Naive thymus-derived CD4-positive, alpha-beta T cell (primary cell): ENCODE measurements around the gene LDLRAD4. TPM values are rescaled to one million over a fixed set of nuclear protein-coding genes. Genes with fewer than 3 reads are reported as not detected.
A peak's percentile ranks its signal among the peaks of the same experiment; 100 is the strongest.

Source experiments
- ATAC-seq: fragments of 150-1000 bp; cut with Tn5 transposase; 2 replicates; pipeline ENCODE4 v1.10.0; 2021; ENCODE audit warnings: mild to moderate bottlenecking, moderate library complexity
- CTCF ChIA-PET: fragments of 350-600 bp; sonication (Branson Sonifier 250); formaldehyde crosslinking; loops from one replicate; lab custom pipeline; 2021; ENCODE audit warnings: antibody characterized with exemption; lab: Charles Lee
- POLR2A ChIA-PET: fragments of 350-600 bp; sonication (Branson Sonifier 250); formaldehyde crosslinking; loops from one replicate; lab custom pipeline; 2021; ENCODE audit warnings: antibody characterized with exemption, inconsistent platforms; lab: Charles Lee
- DNase-seq, 9 donors: peaks; one replicate each; pipeline versions ENCODE4 v3.0.0 to v3.0.0-alpha.2; 2020 to 2022; ENCODE audit warnings: mixed read lengths in 1 of 9
- H3K27ac ChIP-seq: one replicate; pipeline ENCODE4 v1.7.0; 2013; ENCODE audit warnings: mild to moderate bottlenecking, low read depth, low read length, moderate library complexity
- H3K27me3 ChIP-seq, 2 donors: one replicate each; pipeline ENCODE4 v1.7.0; 2013; ENCODE audit warnings: low read length in 2 of 2, mild to moderate bottlenecking in 2 of 2, moderate library complexity in 2 of 2; ENCODE audit not compliant: control insufficient read depth in 2 of 2, insufficient read depth in 2 of 2
- H3K36me3 ChIP-seq, 3 experiments: 1 replicate in 2 of 3; 2 replicates in 1 of 3; pipeline ENCODE4 v1.7.0; 2013; ENCODE audit warnings: low read length in 3 of 3, mild to moderate bottlenecking in 3 of 3, moderate library complexity in 1 of 3; ENCODE audit not compliant: insufficient read depth in 3 of 3, control insufficient read depth in 2 of 3
- H3K4me1 ChIP-seq, 2 donors: one replicate each; pipeline ENCODE4 v1.7.0; 2013; ENCODE audit warnings: low read length in 2 of 2, mild to moderate bottlenecking in 2 of 2, moderate library complexity in 1 of 2; ENCODE audit not compliant: control insufficient read depth in 2 of 2, insufficient read depth in 2 of 2
- H3K4me3 ChIP-seq: 2 replicates; pipeline ENCODE4 v1.7.0; 2013; ENCODE audit warnings: mild to moderate bottlenecking, low read length
- H3K9me3 ChIP-seq, 3 experiments: 1 replicate in 2 of 3; 2 replicates in 1 of 3; pipeline ENCODE4 v1.7.0; 2013; ENCODE audit warnings: low read length in 3 of 3; ENCODE audit not compliant: control insufficient read depth in 2 of 3
- H3K27ac Mint-ChIP-seq, 9 donors: one replicate each; pipeline ENCODE4 v1.8.0; 2020 to 2022; ENCODE audit warnings: mixed read lengths in 9 of 9, mild to moderate bottlenecking in 8 of 9, moderate library complexity in 5 of 9, inconsistent platforms in 2 of 9
- H3K27me3 Mint-ChIP-seq, 5 donors: one replicate each; pipeline ENCODE4 v1.8.0; 2021 to 2022; ENCODE audit warnings: mixed read lengths in 5 of 5, mild to moderate bottlenecking in 1 of 5
- H3K36me3 Mint-ChIP-seq, 5 donors: one replicate each; pipeline ENCODE4 v1.8.0; 2020 to 2022; ENCODE audit warnings: mixed read lengths in 5 of 5, mild to moderate bottlenecking in 3 of 5, inconsistent platforms in 1 of 5
- H3K4me1 Mint-ChIP-seq, 7 donors: one replicate each; pipeline ENCODE4 v1.8.0; 2020 to 2022; ENCODE audit warnings: mixed read lengths in 7 of 7, mild to moderate bottlenecking in 3 of 7, inconsistent platforms in 1 of 7
- H3K4me3 Mint-ChIP-seq, 10 donors: one replicate each; pipeline ENCODE4 v1.8.0; 2020 to 2022; ENCODE audit warnings: mild to moderate bottlenecking in 10 of 10, mixed read lengths in 10 of 10, moderate library complexity in 6 of 10, inconsistent platforms in 2 of 10
- H3K9me3 Mint-ChIP-seq, 11 donors: one replicate each; pipeline ENCODE4 v1.8.0; 2020 to 2022; ENCODE audit warnings: mixed read lengths in 11 of 11, mild to moderate bottlenecking in 4 of 11, inconsistent platforms in 1 of 11, moderate library complexity in 1 of 11
- intact Hi-C, 2 donors: fragments of 100-400 bp; cut with micrococcal nuclease; formaldehyde crosslinking; loops; one replicate each; pipeline ENCODE4 v1.15.1; 2023
- polyA plus RNA-seq, 2 donors: library from polyadenylated mRNA; unstranded; fragments of 300-500 nt; fragmentation: Illumina TruSeq; gene quantifications; one replicate each; pipeline ENCODE4 v1.2.3, GENCODE V29; 2021
- total RNA-seq, 6 experiments: library from RNA in 5 of 6; stranded (reverse) in 5 of 6; gene quantifications; 1 replicate in 5 of 6; 2 replicates in 1 of 6; pipeline ENCODE4 v1.2.3 and lab custom pipeline; 2021 to 2026

The LDLRAD4 gene
- total and polyA plus RNA-seq, 7 experiments from 2014 or later: 13.0 to 84.3 (median 53.7) TPM

GRCh38 chr18:13623871-13624270 lies 405.3 kb downstream of the LDLRAD4 start:
- Histone ChIP-seq H3K36me3 (peaks cover 0 to 31% (median 0%) of the 10 kb centered on the region in 3 experiments), H3K4me3 (no peak overlapping the region), H3K27ac (no peak overlapping the region), H3K4me1 (no peaks in the 10 kb centered on the region), H3K27me3 (no peaks in the 10 kb centered on the region), H3K9me3 (no peaks in the 10 kb centered on the region)
- Mint-ChIP-seq H3K4me1 (peaks cover 5 to 19% (median 15%) of the 10 kb centered on the region in 7 donors), H3K36me3 (peaks cover 0 to 33% (median 4%) of the 10 kb centered on the region in 5 donors), H3K4me3 (no peak overlapping the region), H3K27ac (peak overlapping the region in 1 of 9 donors; percentile 32), H3K9me3 (no peaks in the 10 kb centered on the region), H3K27me3 (no peaks in the 10 kb centered on the region)
- DNase-seq (no peak), ATAC-seq (no peak)
- POLR2A ChIA-PET: no interaction called here
- intact Hi-C loops: no loop called here
- CTCF ChIA-PET: no interaction called here

DNA sequence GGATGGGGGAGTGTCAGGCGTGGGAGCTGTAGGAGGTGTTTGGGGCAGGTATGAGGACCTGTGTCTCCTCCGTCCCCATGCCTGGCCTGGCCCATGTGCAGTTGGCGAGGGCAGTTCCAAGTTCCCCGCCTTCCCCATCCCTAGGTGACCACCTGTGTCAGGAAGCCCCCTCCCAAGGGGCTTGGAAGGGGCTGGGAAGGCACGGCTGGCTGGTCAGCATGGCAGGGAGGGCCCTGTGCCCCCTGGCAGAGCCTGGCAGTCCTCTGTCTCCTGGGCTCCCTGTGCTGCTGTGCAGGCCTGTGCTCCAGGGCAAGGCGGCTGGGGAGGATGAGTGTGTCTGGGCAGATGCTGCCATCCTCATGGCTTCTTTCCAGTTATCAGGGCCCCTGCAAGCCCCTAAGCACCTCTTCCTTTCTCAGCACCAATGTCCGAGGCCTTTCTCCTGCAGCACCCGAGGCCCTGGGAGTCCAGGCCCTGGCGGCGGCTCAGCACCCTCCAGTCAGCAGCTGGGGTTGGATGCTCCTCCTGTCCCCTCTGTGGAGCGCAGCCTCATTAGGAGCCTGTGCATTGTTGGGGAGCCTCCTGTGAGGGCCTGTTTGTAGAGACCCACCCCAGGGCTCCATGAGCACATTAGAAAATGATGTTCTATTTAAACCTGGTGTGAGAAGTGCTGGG lies 406.1 kb downstream of the LDLRAD4 start:
- Histone ChIP-seq H3K4me1 (no peaks in the 10 kb centered on the region), H3K27ac (no peak overlapping the region), H3K36me3 (peaks cover 0 to 31% (median 0%) of the 10 kb centered on the region in 3 experiments), H3K9me3 (no peaks in the 10 kb centered on the region), H3K27me3 (no peaks in the 10 kb centered on the region), H3K4me3 (no peak overlapping the region)
- peak overlapping the region in 1 of 9 donors; percentile 74 for H3K27ac Mint-ChIP-seq
- H3K9me3 Mint-ChIP-seq: no peaks in the 10 kb centered on the region
- no peaks in the 10 kb centered on the region for H3K27me3 Mint-ChIP-seq
- no peak for ATAC-seq
- no peak for DNase-seq
- POLR2A ChIA-PET: no interaction called here
- no peak overlapping the region for H3K4me3 Mint-ChIP-seq
- H3K36me3 Mint-ChIP-seq: peaks cover 0 to 33% (median 4%) of the 10 kb centered on the region in 5 donors
- intact Hi-C loops: no loop called here
- CTCF ChIA-PET: no interaction called here
- H3K4me1 Mint-ChIP-seq: peaks cover 5 to 23% (median 15%) of the 10 kb centered on the region in 7 donors

GRCh38 chr18:13625355-13625754 lies 406.8 kb downstream of the LDLRAD4 start:
- POLR2A ChIA-PET: no interaction called here
- intact Hi-C loops: no loop called here

DNA sequence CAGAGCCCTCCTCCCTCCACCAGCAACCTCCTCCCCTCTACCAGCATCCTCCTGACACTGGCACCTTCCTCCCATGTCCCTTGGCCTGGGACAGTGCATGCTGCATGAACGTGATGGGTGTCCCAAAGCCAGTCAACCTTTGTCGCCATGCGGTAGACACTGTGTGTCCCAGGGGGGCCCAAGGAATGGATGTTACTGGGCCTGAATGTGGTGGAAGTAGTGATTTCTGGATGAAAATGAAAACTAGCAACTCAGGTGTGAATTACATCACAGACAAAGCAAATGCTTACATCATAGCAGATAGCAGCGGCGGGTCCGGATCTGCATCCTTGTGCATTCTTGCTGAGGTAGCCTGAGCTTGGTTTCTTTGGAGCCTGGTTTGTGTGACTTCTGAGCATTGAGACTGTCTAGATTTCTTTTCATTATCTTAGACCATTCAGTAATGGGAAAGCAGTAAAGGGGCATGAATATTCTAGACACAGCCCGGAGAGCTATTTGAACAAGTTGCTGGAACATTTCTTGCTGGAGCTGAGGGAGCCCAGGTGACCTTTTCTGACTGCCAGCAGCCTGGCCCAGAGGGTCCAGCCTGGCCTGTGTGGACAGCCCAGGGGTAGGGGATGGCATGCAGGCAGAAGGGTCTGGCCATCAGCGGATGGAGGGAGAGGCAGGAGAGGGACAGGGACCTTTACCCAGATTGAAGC lies 407.4 kb downstream of the LDLRAD4 start:
- Mint-ChIP-seq H3K36me3 (peaks cover 0 to 35% (median 7%) of the 10 kb centered on the region in 5 donors), H3K27me3 (no peaks in the 10 kb centered on the region), H3K4me3 (no peak overlapping the region), H3K9me3 (no peaks in the 10 kb centered on the region), H3K27ac (peak overlapping the region in 3 of 9 donors; percentile 11 to 78 (median 44)), H3K4me1 (peaks cover 5 to 28% (median 17%) of the 10 kb centered on the region in 7 donors)
- no peaks in the 10 kb centered on the region for H3K27me3 ChIP-seq
- DNase-seq (no peak), ATAC-seq (no peak)
- H3K36me3 ChIP-seq: peaks cover 0 to 28% (median 0%) of the 10 kb centered on the region in 3 experiments
- H3K27ac ChIP-seq: no peak overlapping the region
- intact Hi-C loops: no loop called here
- H3K4me1 ChIP-seq: no peaks in the 10 kb centered on the region
- ChIA-PET POLR2A (no interaction called here), CTCF (no interaction called here)
- H3K4me3 ChIP-seq: no peak overlapping the region
- no peaks in the 10 kb centered on the region for H3K9me3 ChIP-seq

More at GRCh38 chr18:13625355-13625754, 406.8 kb downstream of the LDLRAD4 start:
- H3K27ac Mint-ChIP-seq: peak overlapping the region in 1 of 9 donors; percentile 74
- peaks cover 5 to 27% (median 18%) of the 10 kb centered on the region in 7 donors for H3K4me1 Mint-ChIP-seq
- DNase-seq (no peak), ATAC-seq (no peak)
- H3K36me3 Mint-ChIP-seq: peaks cover 0 to 38% (median 7%) of the 10 kb centered on the region in 5 donors
- H3K27me3 Mint-ChIP-seq: no peaks in the 10 kb centered on the region
- H3K4me1 ChIP-seq: no peaks in the 10 kb centered on the region
- no peaks in the 10 kb centered on the region for H3K9me3 Mint-ChIP-seq
- H3K27me3 ChIP-seq: no peaks in the 10 kb centered on the region
- CTCF ChIA-PET: no interaction called here
- H3K27ac ChIP-seq: no peak overlapping the region
- H3K4me3 ChIP-seq: no peak overlapping the region
- H3K4me3 Mint-ChIP-seq: no peak overlapping the region
- H3K9me3 ChIP-seq: no peaks in the 10 kb centered on the region
- H3K36me3 ChIP-seq: peaks cover 0 to 31% (median 0%) of the 10 kb centered on the region in 3 experiments

DNA sequence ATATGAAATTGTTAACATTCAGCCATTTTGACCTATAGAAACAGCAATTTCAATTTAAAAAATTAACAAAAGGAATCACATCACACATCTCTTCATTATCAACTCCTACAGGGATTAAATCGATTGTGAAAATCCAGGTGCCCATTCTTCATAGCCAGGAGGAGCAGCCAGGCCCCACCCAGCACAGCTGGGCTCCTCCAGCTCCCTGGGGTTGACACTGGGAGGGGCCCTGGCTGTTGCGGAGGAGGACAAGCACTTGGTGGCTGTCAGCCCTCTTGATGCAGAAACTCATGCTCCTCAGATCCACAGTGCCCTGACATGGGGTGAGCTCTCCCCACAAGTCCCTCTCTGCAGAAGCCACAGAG lies 408.0 kb downstream of the LDLRAD4 start:
- Histone ChIP-seq H3K4me1 (no peaks in the 10 kb centered on the region), H3K27me3 (no peaks in the 10 kb centered on the region), H3K9me3 (no peaks in the 10 kb centered on the region), H3K27ac (no peak overlapping the region), H3K36me3 (peaks cover 0 to 24% (median 0%) of the 10 kb centered on the region in 3 experiments), H3K4me3 (no peak overlapping the region)
- ChIA-PET POLR2A (no interaction called here), CTCF (no interaction called here)
- intact Hi-C loops: no loop called here
- ATAC-seq (no peak), DNase-seq (no peak)
- Mint-ChIP-seq H3K4me3 (no peak overlapping the region), H3K4me1 (peaks cover 5 to 28% (median 17%) of the 10 kb centered on the region in 7 donors), H3K27me3 (no peaks in the 10 kb centered on the region), H3K9me3 (no peaks in the 10 kb centered on the region), H3K27ac (peak overlapping the region in 2 of 9 donors; percentile 11 to 25), H3K36me3 (peaks cover 0 to 34% (median 7%) of the 10 kb centered on the region in 5 donors)

DNA sequence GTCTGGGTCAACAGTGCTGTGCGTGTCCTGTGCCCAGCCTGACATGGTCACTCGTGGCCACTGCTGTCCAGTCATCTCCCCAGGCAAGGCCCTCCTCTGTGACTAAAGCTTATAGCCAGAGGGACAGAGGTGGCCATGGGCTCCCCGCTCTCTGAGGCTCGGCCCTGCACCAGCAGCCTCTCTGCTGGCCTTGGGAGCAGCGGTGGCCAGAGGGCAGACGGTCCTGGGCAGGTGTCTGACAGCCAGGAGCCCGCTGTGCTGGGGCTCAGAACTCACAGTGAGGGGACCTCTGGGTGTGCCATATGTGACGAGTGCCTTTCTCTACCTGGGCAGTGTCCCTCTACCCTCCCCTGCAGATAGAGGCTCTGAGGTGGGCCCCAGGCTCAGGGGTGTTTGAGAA lies 409.1 kb downstream of the LDLRAD4 start:
- ATAC-seq: no peak
- peaks cover 0 to 34% (median 9%) of the 10 kb centered on the region in 5 donors for H3K36me3 Mint-ChIP-seq

More for the DNA sequence above, 409.1 kb downstream of the LDLRAD4 start:
- Mint-ChIP-seq H3K27ac (peak overlapping the region in 2 of 9 donors; percentile 8 to 24), H3K27me3 (no peaks in the 10 kb centered on the region), H3K9me3 (no peaks in the 10 kb centered on the region), H3K4me3 (no peak overlapping the region), H3K4me1 (peaks cover 5 to 28% (median 17%) of the 10 kb centered on the region in 7 donors)
- DNase-seq: no peak
- Histone ChIP-seq H3K36me3 (peaks cover 0 to 19% (median 0%) of the 10 kb centered on the region in 3 experiments), H3K27me3 (no peaks in the 10 kb centered on the region), H3K9me3 (no peaks in the 10 kb centered on the region), H3K4me3 (no peak overlapping the region), H3K27ac (no peak overlapping the region), H3K4me1 (no peaks in the 10 kb centered on the region)
- intact Hi-C loops: no loop called here
- ChIA-PET CTCF (no interaction called here), POLR2A (no interaction called here)
